ENCODE measurements around the gene TAGAP. TPM values are rescaled to one million over a fixed set of nuclear protein-coding genes. Genes with fewer than 3 reads are reported as not detected.

The TAGAP gene, protein sequence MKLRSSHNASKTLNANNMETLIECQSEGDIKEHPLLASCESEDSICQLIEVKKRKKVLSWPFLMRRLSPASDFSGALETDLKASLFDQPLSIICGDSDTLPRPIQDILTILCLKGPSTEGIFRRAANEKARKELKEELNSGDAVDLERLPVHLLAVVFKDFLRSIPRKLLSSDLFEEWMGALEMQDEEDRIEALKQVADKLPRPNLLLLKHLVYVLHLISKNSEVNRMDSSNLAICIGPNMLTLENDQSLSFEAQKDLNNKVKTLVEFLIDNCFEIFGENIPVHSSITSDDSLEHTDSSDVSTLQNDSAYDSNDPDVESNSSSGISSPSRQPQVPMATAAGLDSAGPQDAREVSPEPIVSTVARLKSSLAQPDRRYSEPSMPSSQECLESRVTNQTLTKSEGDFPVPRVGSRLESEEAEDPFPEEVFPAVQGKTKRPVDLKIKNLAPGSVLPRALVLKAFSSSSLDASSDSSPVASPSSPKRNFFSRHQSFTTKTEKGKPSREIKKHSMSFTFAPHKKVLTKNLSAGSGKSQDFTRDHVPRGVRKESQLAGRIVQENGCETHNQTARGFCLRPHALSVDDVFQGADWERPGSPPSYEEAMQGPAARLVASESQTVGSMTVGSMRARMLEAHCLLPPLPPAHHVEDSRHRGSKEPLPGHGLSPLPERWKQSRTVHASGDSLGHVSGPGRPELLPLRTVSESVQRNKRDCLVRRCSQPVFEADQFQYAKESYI
- polyA plus RNA-seq (2012; rRNA removed): not detected in 2 replicates
- not detected in 2 replicates for polyA plus RNA-seq (2012; cell fraction: cytosol; rRNA removed)
- not detected in 2 replicates for polyA plus RNA-seq (2012; cell fraction: nucleus; rRNA removed)

DNA sequence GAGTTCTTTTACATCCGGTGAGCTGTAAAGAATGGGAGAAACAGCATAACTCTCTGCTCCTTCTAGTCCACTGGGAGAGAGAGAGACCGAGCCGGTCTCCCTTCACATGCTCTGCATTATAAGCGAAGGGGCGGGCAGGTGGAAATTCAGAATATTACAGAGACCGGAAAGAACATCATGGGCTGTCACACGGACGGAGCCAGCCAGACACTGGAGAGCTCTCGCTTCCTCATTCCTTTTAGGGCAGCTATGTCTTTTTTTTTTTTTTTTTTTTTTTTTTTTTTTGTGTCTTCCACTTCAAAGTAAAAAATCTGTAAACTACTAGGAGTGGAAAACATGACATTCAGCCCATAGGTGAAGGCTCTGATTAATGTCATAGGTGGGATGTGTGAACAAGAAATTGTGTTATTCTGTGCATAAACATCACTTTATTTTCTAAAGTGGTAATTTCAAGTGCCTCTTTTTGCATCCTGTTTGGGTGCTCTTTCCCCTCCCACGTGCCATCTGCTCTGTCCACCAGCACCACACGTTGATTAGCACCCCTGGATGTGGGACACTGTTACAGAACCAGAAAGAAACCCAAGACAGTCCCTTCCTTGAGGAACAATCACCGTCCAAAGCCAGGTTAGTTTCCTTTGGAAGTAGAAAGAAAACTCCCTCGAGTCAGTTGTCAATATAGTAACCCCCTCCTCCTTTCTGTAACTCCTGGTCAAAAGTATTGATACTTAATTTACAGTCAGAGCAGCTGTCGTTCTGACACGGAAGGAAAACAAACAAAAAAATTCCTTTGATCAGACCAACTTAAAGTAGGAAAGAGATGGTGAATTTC lies at the start of gene TAGAP:
Gene TAGAP (minus strand): TSS at position 93 of the 829 bp plus-strand sequence. CDS start 845 bp downstream, outside the sequence.
- TF ChIP-seq, protein P1, sequence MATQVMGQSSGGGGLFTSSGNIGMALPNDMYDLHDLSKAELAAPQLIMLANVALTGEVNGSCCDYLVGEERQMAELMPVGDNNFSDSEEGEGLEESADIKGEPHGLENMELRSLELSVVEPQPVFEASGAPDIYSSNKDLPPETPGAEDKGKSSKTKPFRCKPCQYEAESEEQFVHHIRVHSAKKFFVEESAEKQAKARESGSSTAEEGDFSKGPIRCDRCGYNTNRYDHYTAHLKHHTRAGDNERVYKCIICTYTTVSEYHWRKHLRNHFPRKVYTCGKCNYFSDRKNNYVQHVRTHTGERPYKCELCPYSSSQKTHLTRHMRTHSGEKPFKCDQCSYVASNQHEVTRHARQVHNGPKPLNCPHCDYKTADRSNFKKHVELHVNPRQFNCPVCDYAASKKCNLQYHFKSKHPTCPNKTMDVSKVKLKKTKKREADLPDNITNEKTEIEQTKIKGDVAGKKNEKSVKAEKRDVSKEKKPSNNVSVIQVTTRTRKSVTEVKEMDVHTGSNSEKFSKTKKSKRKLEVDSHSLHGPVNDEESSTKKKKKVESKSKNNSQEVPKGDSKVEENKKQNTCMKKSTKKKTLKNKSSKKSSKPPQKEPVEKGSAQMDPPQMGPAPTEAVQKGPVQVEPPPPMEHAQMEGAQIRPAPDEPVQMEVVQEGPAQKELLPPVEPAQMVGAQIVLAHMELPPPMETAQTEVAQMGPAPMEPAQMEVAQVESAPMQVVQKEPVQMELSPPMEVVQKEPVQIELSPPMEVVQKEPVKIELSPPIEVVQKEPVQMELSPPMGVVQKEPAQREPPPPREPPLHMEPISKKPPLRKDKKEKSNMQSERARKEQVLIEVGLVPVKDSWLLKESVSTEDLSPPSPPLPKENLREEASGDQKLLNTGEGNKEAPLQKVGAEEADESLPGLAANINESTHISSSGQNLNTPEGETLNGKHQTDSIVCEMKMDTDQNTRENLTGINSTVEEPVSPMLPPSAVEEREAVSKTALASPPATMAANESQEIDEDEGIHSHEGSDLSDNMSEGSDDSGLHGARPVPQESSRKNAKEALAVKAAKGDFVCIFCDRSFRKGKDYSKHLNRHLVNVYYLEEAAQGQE (IDR thresholded peaks at IDR 0.05; ENCODE audit: low read depth, low read length): 0 out of 2 replicates have a peak, but pooled peaks have one; percentile 17
- no peak for TF ChIP-seq YY1 (IDR thresholded peaks at IDR 0.05; ENCODE audit: low read depth)
- Histone ChIP-seq H3K36me3 (replicated peaks in 1 of 2; ENCODE audit: control insufficient read depth in 1 of 2, insufficient read depth in 2 of 2, low read length in 1 of 2) (no peaks in the 10 kb centered on the region), H3K4me1 (ENCODE audit: control insufficient read depth in 1 of 2, insufficient read depth in 2 of 2, low read depth in 1 of 2, low read length in 1 of 2) (peaks cover 0 to 2% of the 10 kb centered on the region in 2 experiments; a peak in 1 of 4 replicates), H3K4me2 (no peak within 1 kb of the TSS), H3K27ac (ENCODE audit: low read depth in 2 of 2, low read length in 1 of 2) (no peak within 1 kb of the TSS), H3K27me3 (ENCODE audit: insufficient read depth) (peaks cover 50% of the 10 kb centered on the region), H4K20me1 (ENCODE audit: insufficient read depth) (no peaks in the 10 kb centered on the region), H3F3A (replicated peaks; ENCODE audit: insufficient read depth) (no peaks in the 10 kb centered on the region), H3K79me2 (ENCODE audit: insufficient read depth) (no peaks in the 10 kb centered on the region), H2AFZ (ENCODE audit: low read depth) (no peak within 1 kb of the TSS), H3K4me3 (ENCODE audit: low read depth in 2 of 2, low read length in 1 of 2) (no peak within 1 kb of the TSS), H3K9ac (no peak within 1 kb of the TSS), H3K9me2 (no peaks in the 10 kb centered on the region), H3K9me3 (no peaks in the 10 kb centered on the region)
- CTCF ChIA-PET: interaction anchor here (0.6 to 10.7 kb wide), 6 partner anchors 12 to 176 kb away, joined by 3 to 152 read pairs (median 6); no protein-coding TSS in a partner anchor
- peak; percentile 25 for DNase-seq
- POLR2A ChIA-PET: no interaction called here
- WGBS (ENCODE audit: low lambda C conversion rate): 4% methylated on average over 14 of the region's 15 CpGs

DNA sequence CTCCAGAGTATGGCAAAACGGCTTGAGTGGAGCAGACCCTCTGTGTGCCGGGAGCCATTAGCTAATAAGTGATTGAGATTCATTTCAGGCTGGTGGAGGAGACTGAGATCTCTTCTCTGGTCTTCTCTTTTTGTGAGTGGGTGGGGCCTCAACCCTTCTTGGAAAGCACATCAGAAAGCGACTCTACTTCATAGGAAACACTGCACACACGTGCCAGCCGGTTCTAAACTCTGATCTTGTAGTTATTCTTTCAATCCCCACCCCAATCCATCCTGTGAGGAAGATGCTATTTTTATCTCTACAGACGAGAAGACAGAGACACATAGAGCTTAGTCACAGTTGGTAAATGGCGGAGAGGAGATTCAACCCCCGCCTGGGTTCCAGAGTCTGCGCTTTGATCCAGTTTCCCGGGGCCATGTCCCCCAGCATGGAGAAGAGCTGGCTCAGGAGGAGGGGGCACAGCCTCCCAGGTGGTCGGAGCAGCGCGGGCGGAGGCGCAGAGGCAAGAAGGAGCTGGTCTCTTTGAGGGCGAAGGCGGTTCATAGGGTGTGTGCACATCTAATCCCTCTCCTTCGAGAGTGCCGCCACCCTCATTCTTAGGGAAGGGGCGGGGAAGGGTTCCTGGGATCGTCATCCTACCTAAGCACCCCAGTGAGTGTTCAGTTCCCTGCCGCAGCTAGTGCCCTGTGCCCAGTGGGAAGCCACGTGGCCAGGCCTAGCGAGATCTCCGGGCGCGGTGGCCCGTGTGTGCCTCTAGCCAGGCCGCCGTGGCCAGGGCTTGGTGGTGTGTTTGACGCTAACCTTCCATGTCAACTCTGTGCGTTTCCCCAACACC lies 49.0 kb upstream of the TAGAP start:
- no peak for DNase-seq
- H3K4me1 ChIP-seq (ENCODE audit: control insufficient read depth in 1 of 2, insufficient read depth in 2 of 2, low read depth in 1 of 2, low read length in 1 of 2): no peaks in the 10 kb centered on the region
- no peak overlapping the region for H3K4me3 ChIP-seq (ENCODE audit: low read depth in 2 of 2, low read length in 1 of 2)
- ChIA-PET POLR2A (no interaction called here), CTCF (interaction anchor here (1.3 to 3.5 kb wide), 3 partner anchors 10 to 17 kb away, joined by 4 to 14 read pairs (median 5); no protein-coding TSS in a partner anchor)
- no peak overlapping the region for H3K4me2 ChIP-seq
- 77% methylated on average over 19 of the region's 32 CpGs for WGBS (ENCODE audit: low lambda C conversion rate)
- H3K36me3 ChIP-seq (replicated peaks in 1 of 2; ENCODE audit: control insufficient read depth in 1 of 2, insufficient read depth in 2 of 2, low read length in 1 of 2): no peaks in the 10 kb centered on the region
- no peaks in the 10 kb centered on the region for H3F3A ChIP-seq (replicated peaks; ENCODE audit: insufficient read depth)
- no peaks in the 10 kb centered on the region; the same call in 1 of the 2 replicates for H3K27me3 ChIP-seq (ENCODE audit: insufficient read depth)
- H3K27ac ChIP-seq (ENCODE audit: low read depth in 2 of 2, low read length in 1 of 2): no peak overlapping the region
- no peaks in the 10 kb centered on the region for H3K9me2 ChIP-seq
- no peak overlapping the region for H2AFZ ChIP-seq (ENCODE audit: low read depth)
- no peaks in the 10 kb centered on the region for H3K9me3 ChIP-seq
- no peak overlapping the region for H3K9ac ChIP-seq
- no peaks in the 10 kb centered on the region for H4K20me1 ChIP-seq (ENCODE audit: insufficient read depth)
- H3K79me2 ChIP-seq (ENCODE audit: insufficient read depth): no peaks in the 10 kb centered on the region
- TF ChIP-seq FOXJ3 (CRISPR knock-in tag; IDR thresholded peaks at IDR 0.05) (no peak), FOSL2 (IDR thresholded peaks at IDR 0.05; ENCODE audit: borderline replicate concordance, low read depth) (no peak), CHD2 (IDR thresholded peaks at IDR 0.05; ENCODE audit: low read length, partially characterized antibody) (no peak), TEAD4 (IDR thresholded peaks at IDR 0.05; ENCODE audit: borderline replicate concordance, insufficient read depth) (no peak), NRF1 (IDR thresholded peaks at IDR 0.05; ENCODE audit: low read depth, low read length) (no peak), ELF1 (IDR thresholded peaks at IDR 0.05) (no peak), RFX5 (IDR thresholded peaks at IDR 0.05; ENCODE audit: low read length) (no peak), MEF2A (IDR thresholded peaks at IDR 0.05; ENCODE audit: borderline replicate concordance, low read depth) (no peak)
- TF ChIP-seq, protein P2, sequence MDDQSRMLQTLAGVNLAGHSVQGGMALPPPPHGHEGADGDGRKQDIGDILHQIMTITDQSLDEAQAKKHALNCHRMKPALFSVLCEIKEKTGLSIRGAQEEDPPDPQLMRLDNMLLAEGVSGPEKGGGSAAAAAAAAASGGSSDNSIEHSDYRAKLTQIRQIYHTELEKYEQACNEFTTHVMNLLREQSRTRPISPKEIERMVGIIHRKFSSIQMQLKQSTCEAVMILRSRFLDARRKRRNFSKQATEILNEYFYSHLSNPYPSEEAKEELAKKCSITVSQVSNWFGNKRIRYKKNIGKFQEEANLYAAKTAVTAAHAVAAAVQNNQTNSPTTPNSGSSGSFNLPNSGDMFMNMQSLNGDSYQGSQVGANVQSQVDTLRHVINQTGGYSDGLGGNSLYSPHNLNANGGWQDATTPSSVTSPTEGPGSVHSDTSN (IDR thresholded peaks at IDR 0.05): no peak
- TF ChIP-seq, protein P3, sequence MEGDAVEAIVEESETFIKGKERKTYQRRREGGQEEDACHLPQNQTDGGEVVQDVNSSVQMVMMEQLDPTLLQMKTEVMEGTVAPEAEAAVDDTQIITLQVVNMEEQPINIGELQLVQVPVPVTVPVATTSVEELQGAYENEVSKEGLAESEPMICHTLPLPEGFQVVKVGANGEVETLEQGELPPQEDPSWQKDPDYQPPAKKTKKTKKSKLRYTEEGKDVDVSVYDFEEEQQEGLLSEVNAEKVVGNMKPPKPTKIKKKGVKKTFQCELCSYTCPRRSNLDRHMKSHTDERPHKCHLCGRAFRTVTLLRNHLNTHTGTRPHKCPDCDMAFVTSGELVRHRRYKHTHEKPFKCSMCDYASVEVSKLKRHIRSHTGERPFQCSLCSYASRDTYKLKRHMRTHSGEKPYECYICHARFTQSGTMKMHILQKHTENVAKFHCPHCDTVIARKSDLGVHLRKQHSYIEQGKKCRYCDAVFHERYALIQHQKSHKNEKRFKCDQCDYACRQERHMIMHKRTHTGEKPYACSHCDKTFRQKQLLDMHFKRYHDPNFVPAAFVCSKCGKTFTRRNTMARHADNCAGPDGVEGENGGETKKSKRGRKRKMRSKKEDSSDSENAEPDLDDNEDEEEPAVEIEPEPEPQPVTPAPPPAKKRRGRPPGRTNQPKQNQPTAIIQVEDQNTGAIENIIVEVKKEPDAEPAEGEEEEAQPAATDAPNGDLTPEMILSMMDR (IDR thresholded peaks at IDR 0.05): no peak
- TF ChIP-seq, protein P4, sequence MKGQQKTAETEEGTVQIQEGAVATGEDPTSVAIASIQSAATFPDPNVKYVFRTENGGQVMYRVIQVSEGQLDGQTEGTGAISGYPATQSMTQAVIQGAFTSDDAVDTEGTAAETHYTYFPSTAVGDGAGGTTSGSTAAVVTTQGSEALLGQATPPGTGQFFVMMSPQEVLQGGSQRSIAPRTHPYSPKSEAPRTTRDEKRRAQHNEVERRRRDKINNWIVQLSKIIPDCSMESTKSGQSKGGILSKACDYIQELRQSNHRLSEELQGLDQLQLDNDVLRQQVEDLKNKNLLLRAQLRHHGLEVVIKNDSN (IDR thresholded peaks at IDR 0.05; ENCODE audit: borderline replicate concordance, low read depth): no peak

Measured in SK-N-SH (cell line).